A673 (cell line): ENCODE measurements around the gene KRT79. TPM values are rescaled to one million over a fixed set of nuclear protein-coding genes. Genes with fewer than 3 reads are reported as not detected.

ENCODE experiments used
- BruUV-seq: library from RNA; stranded (reverse); fragments of 400-500 nt; replicated peaks from 2 replicates; lab custom pipeline; 2021; lab: Mats Ljungman, UMichigan
- CTCF ChIA-PET: fragments of 300-600 bp; sonication (Branson Sonifier 250); formaldehyde crosslinking; loops from one replicate; lab custom pipeline; 2022; ENCODE audit warnings: antibody characterized with exemption; lab: Charles Lee
- POLR2A ChIA-PET: fragments of 300-600 bp; sonication (Branson Sonifier 250); formaldehyde crosslinking; loops from one replicate; lab custom pipeline; 2022; ENCODE audit warnings: antibody characterized with exemption; ENCODE audit not compliant: low non-redundant PET; lab: Charles Lee
- DNase-seq: peaks from one replicate; pipeline ENCODE4 v3.0.0-alpha.2; 2015; ENCODE audit warnings: low spot score
- H3K27ac ChIP-seq: fragments of 200-600 bp; sonication (generic); 2 replicates; pipeline ENCODE4 v1.5.1; 2016; ENCODE audit warnings: mixed run types, low read depth, mild to moderate bottlenecking, mixed read lengths, antibody characterized with exemption, low read length; ENCODE audit not compliant: poor library complexity, severe bottlenecking
- H3K27me3 ChIP-seq: fragments of 200-600 bp; sonication (generic); replicated peaks from 2 replicates; pipeline ENCODE4 v1.6.1; 2017; ENCODE audit warnings: mixed run types, low read depth, mild to moderate bottlenecking, mixed read lengths, antibody characterized with exemption, low read length; ENCODE audit not compliant: insufficient read depth, poor library complexity
- H3K36me3 ChIP-seq: fragments of 200-600 bp; sonication (generic); 2 replicates; pipeline ENCODE4 v1.6.1; 2016; ENCODE audit warnings: mixed run types, mild to moderate bottlenecking, mixed read lengths, antibody characterized with exemption, low read length; ENCODE audit not compliant: insufficient read depth, poor library complexity, severe bottlenecking
- H3K4me1 ChIP-seq: fragments of 200-600 bp; sonication (generic); 2 replicates; pipeline ENCODE4 v1.6.1; 2017; ENCODE audit warnings: mixed run types, mild to moderate bottlenecking, mixed read lengths, antibody characterized with exemption, low read length; ENCODE audit not compliant: insufficient read depth, poor library complexity, severe bottlenecking
- H3K4me3 ChIP-seq: fragments of 200-600 bp; sonication (generic); 2 replicates; pipeline ENCODE4 v1.5.1; 2016; ENCODE audit warnings: low read depth, mixed run types, mild to moderate bottlenecking, mixed read lengths, low read length; ENCODE audit not compliant: poor library complexity, severe bottlenecking
- H3K9me3 ChIP-seq: fragments of 200-600 bp; sonication (generic); 2 replicates; pipeline ENCODE4 v1.6.1; 2016; ENCODE audit warnings: mixed run types, low read depth, mild to moderate bottlenecking, mixed read lengths, antibody characterized with exemption, low read length; ENCODE audit not compliant: poor library complexity, severe bottlenecking
- CTCF ChIP-seq: fragments of 300-800, 200-600 bp; sonication (generic); conservative IDR thresholded peaks from 2 replicates; pipeline ENCODE4 v1.5.1; 2017; ENCODE audit warnings: low read depth, mild to moderate bottlenecking, antibody characterized with exemption, low read length, moderate library complexity, mixed read lengths
- EZH2 ChIP-seq: fragments of 200-600 bp; sonication (generic); IDR thresholded peaks from 2 replicates; pipeline ENCODE4 v1.6.1; 2017; ENCODE audit warnings: borderline replicate concordance, low read depth, mild to moderate bottlenecking, mixed read lengths, antibody characterized with exemption, low read length; ENCODE audit not compliant: poor library complexity, severe bottlenecking
- intact Hi-C: fragments of 100-400 bp; cut with micrococcal nuclease; formaldehyde crosslinking; loops from one replicate; pipeline ENCODE4 v1.10.0; 2022; ENCODE audit not compliant: unreplicated experiment
- total RNA-seq: library from RNA; stranded (reverse); gene quantifications from 2 replicates; pipeline ENCODE4 v1.2.3, GENCODE V29; 2021

KRT79 gene
- total RNA-seq, 1 experiment from 2014 or later, result not detected

GRCh38 chr12:52802442-52802841 is 31.7 kb downstream of the KRT79 start:
- ChIA-PET POLR2A (no interaction called here), CTCF (no interaction called here)
- H3K27me3 ChIP-seq, result no peaks in the 10 kb centered on the region

GRCh38 chr12:52801773-52802172 is 32.3 kb downstream of the KRT79 start:
- DNase-seq, result no peak
- H3K9me3 ChIP-seq, result no peaks in the 10 kb centered on the region
- H3K36me3 ChIP-seq, result no peaks in the 10 kb centered on the region
- ChIA-PET CTCF (no interaction called here), POLR2A (no interaction called here)
- no peak overlapping the region for H3K4me3 ChIP-seq
- H3K27me3 ChIP-seq, result no peaks in the 10 kb centered on the region
- H3K27ac ChIP-seq, result no peak overlapping the region
- intact Hi-C loops, result no loop called here
- BruUV-seq, result no TSS peak
- peaks cover 28% of the 10 kb centered on the region for H3K4me1 ChIP-seq
- no peak for TF ChIP-seq CTCF
- TF ChIP-seq EZH2, result no peak

More at GRCh38 chr12:52802442-52802841, 31.7 kb downstream of the KRT79 start:
- no TSS peak for BruUV-seq
- no peak for DNase-seq
- peaks cover 28% of the 10 kb centered on the region for H3K4me1 ChIP-seq
- H3K27ac ChIP-seq, result no peak overlapping the region
- no peaks in the 10 kb centered on the region for H3K36me3 ChIP-seq
- intact Hi-C loops, result no loop called here
- H3K4me3 ChIP-seq, result no peak overlapping the region
- H3K9me3 ChIP-seq, result no peaks in the 10 kb centered on the region
- TF ChIP-seq CTCF (no peak), EZH2 (no peak)

- DNase-seq, result no peak
- Histone ChIP-seq H3K4me1 (peaks cover 27% of the 10 kb centered on the region), H3K36me3 (no peaks in the 10 kb centered on the region), H3K4me3 (no peak overlapping the region), H3K9me3 (no peaks in the 10 kb centered on the region), H3K27me3 (no peaks in the 10 kb centered on the region), H3K27ac (no peak overlapping the region)
- TF ChIP-seq CTCF (no peak), EZH2 (no peak)
- ChIA-PET POLR2A (interaction anchor here (0.7 kb wide), 1 partner anchor 531 kb away, joined by 5 read pairs; no protein-coding TSS in a partner anchor), CTCF (no interaction called here)
- no TSS peak for BruUV-seq
- intact Hi-C loops, result no loop called here
These were observed 33.7 kb downstream of the KRT79 start for GRCh38 chr12:52800259-52800917.
